Right lobe of liver (tissue), 4 donors: Measurements from ENCODE around the gene OR10H5.

ENCODE experiments used
- POLR2A ChIP-seq: fragments of 450-650 bp; IDR thresholded peaks from one replicate; pipeline ENCODE4 v1.6.1; 2017; ENCODE audit warnings: antibody characterized with exemption, mild to moderate bottlenecking
- TF ChIP-seq, protein P1 (sequence below), 4 donors: fragments of 200-600 bp in 3 of 4; fragments of 450-650 bp in 1 of 4; IDR thresholded peaks; one replicate each; pipeline versions ENCODE4 v1.5.1 to v1.8.0; 2016 to 2022; ENCODE audit warnings: antibody characterized with exemption in 4 of 4, mild to moderate bottlenecking in 2 of 4
- donor health status: DM: no; HTN: no; CAD: no.
- donor health status: DM: no; HTN: no; CAD: no.
- donor health status: DM: no; HTN: yes; CAD: no.

DNA sequence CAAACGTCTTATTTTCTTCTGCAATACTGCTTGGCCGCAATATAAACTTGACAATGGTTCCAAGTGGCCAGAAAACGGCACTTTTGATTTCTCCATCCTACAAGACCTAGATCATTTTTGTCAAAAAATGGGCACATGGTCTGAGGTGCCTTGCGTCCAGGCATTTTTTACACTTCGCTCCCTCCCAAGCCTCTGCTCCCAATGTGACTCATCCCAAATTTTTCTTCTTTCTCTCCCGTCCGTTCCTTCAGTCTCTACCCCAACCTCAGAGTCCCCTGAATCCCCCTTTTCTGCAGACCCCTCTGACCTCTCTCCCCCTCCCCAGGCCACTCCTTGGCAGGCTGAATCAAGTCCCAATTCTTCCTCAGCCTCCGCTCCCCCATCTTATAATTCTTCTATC is 42.3 kb downstream of the OR10H5 start:
- TF ChIP-seq, protein P1, sequence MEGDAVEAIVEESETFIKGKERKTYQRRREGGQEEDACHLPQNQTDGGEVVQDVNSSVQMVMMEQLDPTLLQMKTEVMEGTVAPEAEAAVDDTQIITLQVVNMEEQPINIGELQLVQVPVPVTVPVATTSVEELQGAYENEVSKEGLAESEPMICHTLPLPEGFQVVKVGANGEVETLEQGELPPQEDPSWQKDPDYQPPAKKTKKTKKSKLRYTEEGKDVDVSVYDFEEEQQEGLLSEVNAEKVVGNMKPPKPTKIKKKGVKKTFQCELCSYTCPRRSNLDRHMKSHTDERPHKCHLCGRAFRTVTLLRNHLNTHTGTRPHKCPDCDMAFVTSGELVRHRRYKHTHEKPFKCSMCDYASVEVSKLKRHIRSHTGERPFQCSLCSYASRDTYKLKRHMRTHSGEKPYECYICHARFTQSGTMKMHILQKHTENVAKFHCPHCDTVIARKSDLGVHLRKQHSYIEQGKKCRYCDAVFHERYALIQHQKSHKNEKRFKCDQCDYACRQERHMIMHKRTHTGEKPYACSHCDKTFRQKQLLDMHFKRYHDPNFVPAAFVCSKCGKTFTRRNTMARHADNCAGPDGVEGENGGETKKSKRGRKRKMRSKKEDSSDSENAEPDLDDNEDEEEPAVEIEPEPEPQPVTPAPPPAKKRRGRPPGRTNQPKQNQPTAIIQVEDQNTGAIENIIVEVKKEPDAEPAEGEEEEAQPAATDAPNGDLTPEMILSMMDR (IDR thresholded peaks at IDR 0.05), result no peak
- TF ChIP-seq POLR2A, result no peak
